Trophoblast cell (in vitro differentiated cells and primary cell): ENCODE measurements around the gene FN3KRP.

Experiments
- DNase-seq, 2 donors: peaks; one replicate each; pipeline ENCODE4 v3.0.0-alpha.2; 2016
- H2AFZ ChIP-seq: 2 replicates; pipeline ENCODE4 v1.6.1; 2013; ENCODE audit warnings: low read length, moderate library complexity, mild to moderate bottlenecking; ENCODE audit not compliant: insufficient read depth, poor library complexity
- H2AK5ac ChIP-seq: 2 replicates; pipeline ENCODE4 v1.6.1; 2013; ENCODE audit warnings: mild to moderate bottlenecking, low read length
- H2BK120ac ChIP-seq: 2 replicates; pipeline ENCODE4 v1.6.1; 2013; ENCODE audit warnings: low read length, mild to moderate bottlenecking, moderate library complexity; ENCODE audit not compliant: insufficient read depth, poor library complexity
- H2BK12ac ChIP-seq: 2 replicates; pipeline ENCODE4 v1.6.1; 2013; ENCODE audit warnings: mild to moderate bottlenecking, low read length, moderate library complexity
- H2BK5ac ChIP-seq: 2 replicates; pipeline ENCODE4 v1.6.1; 2013; ENCODE audit warnings: low read length, low read depth, moderate library complexity, mild to moderate bottlenecking; ENCODE audit not compliant: poor library complexity
- H3K14ac ChIP-seq: 2 replicates; pipeline ENCODE4 v1.6.1; 2013; ENCODE audit warnings: mild to moderate bottlenecking, low read length
- H3K18ac ChIP-seq: 2 replicates; pipeline ENCODE4 v1.6.1; 2013; ENCODE audit warnings: mild to moderate bottlenecking, low read length
- H3K23ac ChIP-seq: 2 replicates; pipeline ENCODE4 v1.6.1; 2013; ENCODE audit warnings: low read length
- H3K27ac ChIP-seq: 2 replicates; pipeline ENCODE4 v1.5.1; 2013; ENCODE audit warnings: low read depth, mild to moderate bottlenecking, inconsistent platforms, low read length, moderate library complexity
- H3K27me3 ChIP-seq: 2 replicates; pipeline ENCODE4 v1.6.1; 2013; ENCODE audit warnings: inconsistent platforms, mild to moderate bottlenecking, low read length, moderate library complexity; ENCODE audit not compliant: insufficient read depth
- H3K36me3 ChIP-seq, 2 experiments: 1 replicate in 1 of 2; 2 replicates in 1 of 2; pipeline ENCODE4 v1.6.1; 2013; ENCODE audit warnings: low read length in 2 of 2, mild to moderate bottlenecking in 2 of 2, moderate library complexity in 1 of 2; ENCODE audit not compliant: insufficient read depth in 2 of 2, control insufficient read depth in 1 of 2
- H3K4ac ChIP-seq: 2 replicates; pipeline ENCODE4 v1.6.1; 2013; ENCODE audit warnings: low read depth, mild to moderate bottlenecking, low read length, moderate library complexity
- H3K4me1 ChIP-seq, 2 experiments: 1 replicate in 1 of 2; 2 replicates in 1 of 2; pipeline ENCODE4 v1.6.1; 2013; ENCODE audit warnings: low read length in 2 of 2, mild to moderate bottlenecking in 2 of 2, moderate library complexity in 1 of 2; ENCODE audit not compliant: insufficient read depth in 2 of 2, control insufficient read depth in 1 of 2
- H3K4me2 ChIP-seq: 2 replicates; pipeline ENCODE4 v1.6.1; 2013; ENCODE audit warnings: inconsistent platforms, mild to moderate bottlenecking, low read length, moderate library complexity
- H3K4me3 ChIP-seq: 2 replicates; pipeline ENCODE4 v1.5.1; 2013; ENCODE audit warnings: mild to moderate bottlenecking, low read depth, low read length, inconsistent platforms
- H3K79me1 ChIP-seq: one replicate; pipeline ENCODE4 v1.6.1; 2013; ENCODE audit warnings: low read length
- H3K79me2 ChIP-seq: 2 replicates; pipeline ENCODE4 v1.6.1; 2013; ENCODE audit warnings: low read length, mild to moderate bottlenecking; ENCODE audit not compliant: control insufficient read depth, insufficient read depth, poor library complexity
- H3K9ac ChIP-seq: 2 replicates; pipeline ENCODE4 v1.6.1; 2013; ENCODE audit warnings: mild to moderate bottlenecking, low read length
- H3K9me3 ChIP-seq: 2 replicates; pipeline ENCODE4 v1.6.1; 2013; ENCODE audit warnings: low read depth, mild to moderate bottlenecking, control low read depth, inconsistent platforms, low read length; ENCODE audit not compliant: insufficient read depth
- H4K12ac ChIP-seq: 2 replicates; pipeline ENCODE4 v1.6.1; 2013; ENCODE audit warnings: low read depth, mild to moderate bottlenecking, low read length, moderate library complexity
- H4K8ac ChIP-seq: 2 replicates; pipeline ENCODE4 v1.6.1; 2013; ENCODE audit warnings: low read depth, mild to moderate bottlenecking, low read length, moderate library complexity
- H4K91ac ChIP-seq: one replicate; pipeline ENCODE4 v1.6.1; 2013; ENCODE audit warnings: low read depth, mild to moderate bottlenecking, low read length, moderate library complexity
- WGBS: extraction: QIAGEN DNeasy Blood & Tissue Kit; methylation state at CpG from one replicate; pipeline ENCODE4 v1.1.7; 2013; ENCODE audit warnings: missing lambda C conversion rate; ENCODE audit not compliant: insufficient read length, insufficient coverage; ENCODE audit errors: extremely low coverage; 5-methylcytosine and 5-hydroxymethylcytosine counted together

The FN3KRP gene

DNA sequence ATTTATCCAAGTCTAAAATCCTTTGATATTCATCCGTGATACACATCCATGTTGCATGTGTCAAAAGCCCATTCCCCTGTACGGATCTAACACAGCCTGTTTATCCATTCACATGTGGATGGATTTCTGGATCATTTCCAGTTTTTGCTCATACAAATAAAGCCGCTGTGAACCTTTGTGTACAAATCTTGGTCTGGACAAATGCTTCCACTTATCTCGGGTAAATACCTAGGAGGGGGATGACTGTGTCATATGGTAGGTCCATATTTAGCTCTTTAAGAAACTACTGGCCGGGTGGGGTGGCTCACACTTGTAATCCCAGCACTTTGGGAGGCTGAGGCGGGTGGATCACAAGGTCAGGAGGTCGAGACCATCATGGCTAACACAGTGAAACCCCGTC, 29.0 kb downstream of the FN3KRP start:
- Histone ChIP-seq H3K18ac (no peak overlapping the region), H3K14ac (no peak overlapping the region), H3K79me1 (no peaks in the 10 kb centered on the region), H3K27ac (no peak overlapping the region), H4K8ac (no peak overlapping the region), H4K12ac (no peak overlapping the region), H2AFZ (no peak overlapping the region), H2AK5ac (no peak overlapping the region), H2BK120ac (no peak overlapping the region), H4K91ac (no peak overlapping the region), H3K27me3 (peaks cover 5% of the 10 kb centered on the region), H3K79me2 (no peaks in the 10 kb centered on the region), H3K4me1 (no peaks in the 10 kb centered on the region), H3K23ac (no peak overlapping the region), H2BK12ac (no peak overlapping the region), H3K36me3 (peaks cover 6 to 7% of the 10 kb centered on the region in 2 experiments), H2BK5ac (no peak overlapping the region), H3K4ac (no peak overlapping the region), H3K4me3 (no peak overlapping the region), H3K4me2 (no peak overlapping the region), H3K9ac (no peak overlapping the region), H3K9me3 (peaks cover 14% of the 10 kb centered on the region)
- no peak for DNase-seq
- no CpG with 5 or more reads among the region's 8 CpGs for WGBS

DNA sequence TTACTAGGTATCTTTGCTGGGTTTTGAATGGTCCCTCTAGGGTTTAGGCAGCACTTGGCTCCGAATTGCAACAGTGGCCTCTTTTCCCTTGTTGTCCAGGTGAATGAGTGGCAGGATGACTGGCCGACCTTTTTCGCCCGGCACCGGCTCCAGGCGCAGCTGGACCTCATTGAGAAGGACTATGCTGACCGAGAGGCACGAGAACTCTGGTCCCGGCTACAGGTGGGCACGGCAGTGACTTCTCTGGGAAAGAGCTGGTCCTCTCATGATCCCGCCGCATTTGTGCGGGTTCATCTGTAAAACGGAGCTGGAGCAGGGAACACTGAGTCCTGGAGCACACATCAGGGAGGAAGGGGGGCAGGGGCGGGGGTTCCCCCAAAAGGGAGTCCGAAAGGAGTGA, 32.2 kb downstream of the FN3KRP start:
- Histone ChIP-seq H3K4me3 (no peak overlapping the region), H3K9ac (no peak overlapping the region), H3K23ac (no peak overlapping the region), H2AFZ (no peak overlapping the region), H3K4me1 (peaks cover 2 to 9% of the 10 kb centered on the region in 2 experiments), H2BK5ac (no peak overlapping the region), H3K27ac (no peak overlapping the region), H4K91ac (no peak overlapping the region), H2BK12ac (no peak overlapping the region), H4K12ac (no peak overlapping the region), H2AK5ac (no peak overlapping the region), H3K36me3 (no peaks in the 10 kb centered on the region), H3K79me1 (peaks cover 4% of the 10 kb centered on the region), H3K14ac (no peak overlapping the region), H4K8ac (no peak overlapping the region), H2BK120ac (no peak overlapping the region), H3K9me3 (peaks cover 9% of the 10 kb centered on the region), H3K27me3 (peaks cover 8% of the 10 kb centered on the region), H3K18ac (no peak overlapping the region), H3K4me2 (no peak overlapping the region), H3K79me2 (peaks cover 4% of the 10 kb centered on the region), H3K4ac (no peak overlapping the region)
- DNase-seq = no peak
- WGBS = no CpG with 5 or more reads among the region's 16 CpGs

DNA sequence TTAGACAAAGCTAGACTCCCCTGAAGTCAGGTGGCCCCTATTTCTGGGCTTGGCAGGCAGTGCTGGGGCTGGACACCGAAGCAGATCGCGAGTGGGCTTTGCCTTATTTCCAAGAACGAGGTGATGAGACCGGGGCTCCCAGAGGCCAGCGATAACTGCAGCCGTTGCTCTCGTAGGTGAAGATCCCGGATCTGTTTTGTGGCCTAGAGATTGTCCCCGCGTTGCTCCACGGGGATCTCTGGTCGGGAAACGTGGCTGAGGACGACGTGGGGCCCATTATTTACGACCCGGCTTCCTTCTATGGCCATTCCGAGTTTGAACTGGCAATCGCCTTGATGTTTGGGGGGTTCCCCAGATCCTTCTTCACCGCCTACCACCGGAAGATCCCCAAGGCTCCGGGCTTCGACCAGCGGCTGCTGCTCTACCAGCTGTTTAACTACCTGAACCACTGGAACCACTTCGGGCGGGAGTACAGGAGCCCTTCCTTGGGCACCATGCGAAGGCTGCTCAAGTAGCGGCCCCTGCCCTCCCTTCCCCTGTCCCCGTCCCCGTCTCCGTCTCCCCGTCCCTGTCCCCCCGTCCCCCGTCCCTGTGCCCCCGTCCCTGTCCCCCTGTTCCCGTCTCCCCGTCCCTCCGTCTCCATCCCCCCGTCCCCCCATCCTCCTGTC, 33.9 kb downstream of the FN3KRP start:
- Histone ChIP-seq H3K4me3 (no peak overlapping the region), H3K36me3 (no peaks in the 10 kb centered on the region), H2BK12ac (no peak overlapping the region), H3K14ac (no peak overlapping the region), H3K79me2 (peaks cover 4% of the 10 kb centered on the region), H3K4me2 (no peak overlapping the region), H4K12ac (no peak overlapping the region), H2BK5ac (no peak overlapping the region), H3K9me3 (peaks cover 6% of the 10 kb centered on the region), H3K9ac (no peak overlapping the region), H3K4me1 (peaks cover 2 to 9% of the 10 kb centered on the region in 2 experiments), H3K79me1 (peaks cover 4% of the 10 kb centered on the region), H4K91ac (no peak overlapping the region), H3K27me3 (peaks cover 8% of the 10 kb centered on the region), H2AFZ (no peak overlapping the region), H3K4ac (no peak overlapping the region), H3K18ac (no peak overlapping the region), H3K27ac (no peak overlapping the region), H4K8ac (no peak overlapping the region), H2BK120ac (no peak overlapping the region), H3K23ac (no peak overlapping the region), H2AK5ac (no peak overlapping the region)
- DNase-seq = no peak
- no CpG with 5 or more reads among the region's 40 CpGs for WGBS

DNA sequence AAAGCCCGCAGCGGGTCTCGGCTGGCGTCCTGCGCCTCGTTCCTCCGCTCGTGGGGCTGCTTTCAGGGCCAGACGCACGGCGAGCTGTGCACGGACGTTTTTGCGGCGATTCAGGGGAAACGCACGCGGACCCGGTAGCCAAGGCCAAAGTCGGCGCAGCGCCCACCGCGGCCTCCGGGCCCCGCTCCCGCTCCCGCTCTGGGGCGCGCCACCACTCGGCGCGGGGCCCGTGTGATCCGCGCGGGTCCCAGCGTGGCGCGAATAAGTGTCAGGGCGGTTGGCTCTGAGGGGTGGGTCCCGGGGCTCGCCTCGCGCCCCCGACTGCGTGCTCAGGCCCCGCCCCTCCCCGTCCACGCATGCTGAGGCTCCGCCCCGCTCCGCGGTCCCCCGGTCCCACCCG, 34.7 kb downstream of the FN3KRP start:
- WGBS = no CpG with 5 or more reads among the region's 56 CpGs
- Histone ChIP-seq H2BK12ac (no peak overlapping the region), H4K12ac (peak overlapping the region; percentile 85), H3K79me2 (peaks cover 4% of the 10 kb centered on the region), H3K36me3 (no peaks in the 10 kb centered on the region), H4K91ac (no peak overlapping the region), H2BK120ac (no peak overlapping the region), H3K4ac (no peak overlapping the region), H3K27ac (no peak overlapping the region), H3K27me3 (peaks cover 8% of the 10 kb centered on the region), H2AFZ (peak overlapping the region; percentile 79), H3K23ac (no peak overlapping the region), H3K4me3 (peak overlapping the region; percentile 75), H2BK5ac (no peak overlapping the region), H3K4me2 (peak overlapping the region; percentile 97), H4K8ac (peak overlapping the region; percentile 65), H3K9ac (peak overlapping the region; percentile 68), H3K4me1 (peaks cover 2 to 9% of the 10 kb centered on the region in 2 experiments), H2AK5ac (no peak overlapping the region), H3K9me3 (peaks cover 6% of the 10 kb centered on the region), H3K18ac (no peak overlapping the region), H3K79me1 (peaks cover 4% of the 10 kb centered on the region), H3K14ac (peak overlapping the region; percentile 68)
- DNase-seq = peak in 1 of 2 donors; percentile 45
